Esophagus squamous epithelium (tissue), 5 donors: Measurements from ENCODE around the gene NELL1. TPM values are rescaled to one million over a fixed set of nuclear protein-coding genes. Genes with fewer than 3 reads are reported as not detected.

Experiments
- DNase-seq: peaks from one replicate; lab custom pipeline; 2025; lab: John Stamatoyannopoulos, UW
- H3K27ac ChIP-seq, 4 donors: fragments of 200-600 bp; sonication (generic); one replicate each; pipeline ENCODE4 v1.5.1; 2016 to 2019; ENCODE audit warnings: mild to moderate bottlenecking in 1 of 4
- H3K27me3 ChIP-seq, 4 donors: fragments of 200-600 bp; sonication (generic); 1 replicate in 3 of 4; 2 replicates in 1 of 4; pipeline versions ENCODE4 v1.5.1 to v1.6.0; 2017 to 2021; ENCODE audit warnings: antibody characterized with exemption in 1 of 4
- H3K36me3 ChIP-seq, 3 donors: fragments of 200-600 bp; sonication (generic); one replicate each; pipeline ENCODE4 v1.5.1; 2016 to 2019
- H3K4me1 ChIP-seq, 3 donors: fragments of 200-600 bp; sonication (generic); one replicate each; pipeline ENCODE4 v1.5.1; 2017 to 2019
- H3K4me3 ChIP-seq, 4 donors: fragments of 200-600 bp; sonication (generic); 1 replicate in 3 of 4; 2 replicates in 1 of 4; pipeline ENCODE4 v1.5.1; 2016 to 2019; ENCODE audit warnings: mild to moderate bottlenecking in 2 of 4, moderate library complexity in 1 of 4
- H3K9me3 ChIP-seq, 3 donors: fragments of 200-600 bp; sonication (generic); one replicate each; pipeline ENCODE4 v1.5.1; 2016 to 2019
- CTCF ChIP-seq, 6 experiments: fragments of 450-650 bp in 4 of 6; fragments of 200-600 bp in 2 of 6; sonication (generic) in 2 of 6; IDR thresholded peaks; one replicate each; pipeline ENCODE4 v1.5.1; 2016 to 2019; ENCODE audit warnings: antibody characterized with exemption in 6 of 6, mild to moderate bottlenecking in 4 of 6, moderate library complexity in 4 of 6
- POLR2A ChIP-seq, 4 donors: fragments of 450-650 bp; IDR thresholded peaks; one replicate each; pipeline ENCODE4 v1.6.1; 2017; ENCODE audit warnings: antibody characterized with exemption in 4 of 4, mild to moderate bottlenecking in 4 of 4, moderate library complexity in 3 of 4
- WGBS, 2 donors: methylation state at CpG; one replicate each; pipeline ENCODE4 v1.1.5; 2018; 5-methylcytosine and 5-hydroxymethylcytosine counted together
- intact Hi-C: fragments of 100-400 bp; cut with DNase I; formaldehyde crosslinking; loops from one replicate; pipeline ENCODE4 v1.15.0; 2022
- total RNA-seq, 4 donors: library from RNA; depleted of rRNA; stranded (reverse); fragments of >200 nt; gene quantifications; one replicate each; pipeline ENCODE4 v1.1.0, GENCODE V29; 2016
- donor health status: DM: yes; HTN: yes; CAD: no.

NELL1 gene
- total RNA-seq, 4 donors from 2014 or later, result 1.5 TPM; not detected in 3

- DNase-seq, result no peak
- intact Hi-C loops, result no loop called here
- 50 to 52% methylated on average over 2 of the region's 2 CpGs for WGBS, 2 donors
- Histone ChIP-seq H3K36me3 (no peaks in the 10 kb centered on the region), H3K27ac (no peak overlapping the region), H3K4me3 (no peak overlapping the region), H3K27me3 (no peaks in the 10 kb centered on the region), H3K4me1 (no peaks in the 10 kb centered on the region), H3K9me3 (peaks cover 0 to 10% (median 0%) of the 10 kb centered on the region in 3 donors)
- TF ChIP-seq CTCF (IDR thresholded peaks at IDR 0.05), result no peak
- no peak for TF ChIP-seq POLR2A (IDR thresholded peaks at IDR 0.05)
These were observed 820.2 kb downstream of the NELL1 start for GRCh38 chr11:21489416-21490115.

DNA sequence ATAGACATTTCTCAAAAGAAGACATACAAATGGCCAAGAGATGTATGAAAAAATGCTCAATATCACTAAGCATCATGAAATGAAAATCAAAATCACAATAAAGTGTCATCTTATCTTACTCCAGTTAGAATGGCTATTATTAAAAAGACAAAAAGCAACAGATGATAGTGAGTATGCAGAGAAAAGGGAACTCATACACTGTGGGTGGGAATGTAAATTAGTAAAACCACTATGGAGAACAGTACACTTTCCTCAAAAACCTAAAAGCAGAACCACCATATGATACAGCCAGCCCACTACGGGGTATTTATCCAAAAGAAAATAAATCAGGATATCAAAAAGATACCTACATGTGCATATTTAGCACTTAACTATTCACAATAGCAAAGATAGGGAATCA lies 823.5 kb downstream of the NELL1 start:
- WGBS, 2 donors, result 58 to 67% methylated on average over 1 of the region's 1 CpG
- Histone ChIP-seq H3K9me3 (peaks cover 0 to 10% (median 0%) of the 10 kb centered on the region in 3 donors), H3K36me3 (no peaks in the 10 kb centered on the region), H3K4me1 (no peaks in the 10 kb centered on the region), H3K27ac (no peak overlapping the region), H3K4me3 (no peak overlapping the region), H3K27me3 (no peaks in the 10 kb centered on the region)
- no peak for DNase-seq
- TF ChIP-seq CTCF (IDR thresholded peaks at IDR 0.05) (no peak), POLR2A (IDR thresholded peaks at IDR 0.05) (no peak)
- intact Hi-C loops, result no loop called here

- intact Hi-C loops, result no loop called here
- Histone ChIP-seq H3K4me3 (no peak overlapping the region), H3K27ac (no peak overlapping the region), H3K9me3 (peaks cover 0 to 10% (median 0%) of the 10 kb centered on the region in 3 donors), H3K36me3 (no peaks in the 10 kb centered on the region), H3K4me1 (no peaks in the 10 kb centered on the region), H3K27me3 (no peaks in the 10 kb centered on the region)
- TF ChIP-seq CTCF (IDR thresholded peaks at IDR 0.05), result no peak
- no peak for TF ChIP-seq POLR2A (IDR thresholded peaks at IDR 0.05)
- 76 to 82% methylated on average over 4 of the region's 4 CpGs for WGBS, 2 donors
- DNase-seq, result no peak
These were observed 825.6 kb downstream of the NELL1 start for GRCh38 chr11:21494946-21495345.

- no peak for TF ChIP-seq CTCF (IDR thresholded peaks at IDR 0.05)
- TF ChIP-seq POLR2A (IDR thresholded peaks at IDR 0.05), result no peak
- Histone ChIP-seq H3K27ac (no peak overlapping the region), H3K4me1 (no peaks in the 10 kb centered on the region), H3K27me3 (no peaks in the 10 kb centered on the region), H3K9me3 (peaks cover 0 to 6% (median 0%) of the 10 kb centered on the region in 3 donors), H3K36me3 (no peaks in the 10 kb centered on the region), H3K4me3 (no peak overlapping the region)
- DNase-seq, result no peak
- WGBS, 2 donors, result 91 to 95% methylated on average over 1 of the region's 1 CpG
- intact Hi-C loops, result no loop called here
These were observed 826.5 kb downstream of the NELL1 start for GRCh38 chr11:21495879-21496278.

- Histone ChIP-seq H3K9me3 (no peaks in the 10 kb centered on the region), H3K36me3 (no peaks in the 10 kb centered on the region), H3K27me3 (no peaks in the 10 kb centered on the region), H3K27ac (no peak overlapping the region), H3K4me1 (no peaks in the 10 kb centered on the region), H3K4me3 (no peak overlapping the region)
- 67 to 86% methylated on average over 1 of the region's 1 CpG for WGBS, 2 donors
- no peak for DNase-seq
- intact Hi-C loops, result no loop called here
- TF ChIP-seq POLR2A (IDR thresholded peaks at IDR 0.05), result no peak
- no peak for TF ChIP-seq CTCF (IDR thresholded peaks at IDR 0.05)
These were observed 831.9 kb downstream of the NELL1 start for GRCh38 chr11:21501245-21501644.
